H1 (cell line): ENCODE results near the gene COPZ1. TPM values are rescaled to one million over a fixed set of nuclear protein-coding genes. Genes with fewer than 3 reads are reported as not detected.

Experiments
- BACH1 ChIP-seq: IDR thresholded peaks from 2 replicates; pipeline ENCODE4 v1.6.1; 2012; ENCODE audit warnings: low read length, improper control_type of control experiment
- CREB1 ChIP-seq: IDR thresholded peaks from 2 replicates; pipeline ENCODE4 v1.6.1; 2012; ENCODE audit warnings: inconsistent platforms
- HDAC6 ChIP-seq: IDR thresholded peaks from one replicate; pipeline ENCODE4 v1.7.1; 2012; ENCODE audit warnings: low read depth, mild to moderate bottlenecking, inconsistent platforms, low read length, moderate library complexity
- NRF1 ChIP-seq: IDR thresholded peaks from 2 replicates; pipeline ENCODE4 v1.6.1; 2011; ENCODE audit warnings: mild to moderate bottlenecking, low read depth, low read length, improper control_type of control experiment
- SIRT6 ChIP-seq: IDR thresholded peaks from one replicate; pipeline ENCODE4 v1.7.1; 2012; ENCODE audit warnings: low read length, inconsistent platforms
- SP1 ChIP-seq: IDR thresholded peaks from 2 replicates; pipeline ENCODE4 v1.6.1; 2011; ENCODE audit warnings: low read depth, low read length
- SP4 ChIP-seq: IDR thresholded peaks from 2 replicates; pipeline ENCODE4 v1.6.1; 2012; ENCODE audit warnings: low read length, inconsistent platforms
- SUZ12 ChIP-seq: fragments of 200-600 bp; sonication (generic); IDR thresholded peaks from 2 replicates; pipeline ENCODE4 v1.6.1; 2012; ENCODE audit warnings: mild to moderate bottlenecking, inconsistent platforms, low read length, moderate library complexity, mixed read lengths
- TBP ChIP-seq: IDR thresholded peaks from 2 replicates; pipeline ENCODE4 v1.6.1; 2011; ENCODE audit warnings: low read depth, low read length, improper control_type of control experiment
- TEAD4 ChIP-seq: IDR thresholded peaks from 2 replicates; pipeline ENCODE4 v1.6.1; 2012; ENCODE audit warnings: low read depth, low read length, inconsistent platforms, mixed read lengths
- polyA plus RNA-seq, 7 experiments: library from polyadenylated mRNA; depleted of rRNA in 3 of 7; stranded (reverse) in 5 of 7; unstranded in 2 of 7; fragments of >200 nt in 5 of 7; fragments of 200-250 nt in 2 of 7; gene quantifications; 1 replicate in 5 of 7; 2 replicates in 1 of 7; 4 replicates in 1 of 7; pipeline versions ENCODE4 v1.2.1 to v1.2.3, GENCODE V29; 2011 to 2013; ENCODE audit warnings: missing spikeins in 2 of 7, mixed read lengths in 2 of 7
- total RNA-seq: library from RNA; stranded (reverse); fragmentation: NEBNext Ultra II Directional; extraction: Animal tissue kit (Norgen Biotek cat#: 25700); gene quantifications from 2 replicates; pipeline ENCODE4 v1.2.1, GENCODE V29; 2021
- TF ChIP-seq, protein P1 (sequence below): fragments of 300-600 bp; sonication (generic); IDR thresholded peaks from 2 replicates; pipeline ENCODE4 v1.7.1; 2012; ENCODE audit warnings: low read length, moderate library complexity, mild to moderate bottlenecking, inconsistent platforms; ENCODE audit not compliant: insufficient replicate concordance
- TF ChIP-seq, protein P2 (sequence below): IDR thresholded peaks from 2 replicates; pipeline ENCODE4 v1.6.1; 2012; ENCODE audit warnings: inconsistent platforms

Gene COPZ1
- total and polyA plus RNA-seq, 2 of the 8 experiments (the other 6 are each of a cell fraction or from before 2014, with no cell fraction given) = 103 to 133 TPM

DNA sequence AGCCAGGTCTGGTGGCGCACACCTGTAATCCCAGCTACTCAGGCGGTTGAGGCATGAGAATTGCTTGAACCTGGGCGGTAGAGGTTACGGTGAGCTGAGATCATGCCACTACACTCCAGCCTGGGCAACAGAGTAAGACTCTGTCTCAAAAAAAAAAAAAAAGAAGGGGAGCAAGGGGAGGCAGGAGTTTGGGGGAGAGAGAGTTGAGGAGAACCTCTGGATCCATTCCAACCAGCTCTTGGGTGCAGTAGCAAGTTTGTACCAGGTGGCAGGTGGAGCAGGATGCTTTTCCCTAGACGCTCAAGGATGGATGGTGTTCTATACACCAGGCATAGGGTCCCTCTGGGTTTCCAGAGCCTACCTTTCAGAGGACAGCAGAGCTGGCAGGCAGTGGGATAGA lies 26.0 kb upstream of the COPZ1 start (continued):
- TF ChIP-seq, protein P1, sequence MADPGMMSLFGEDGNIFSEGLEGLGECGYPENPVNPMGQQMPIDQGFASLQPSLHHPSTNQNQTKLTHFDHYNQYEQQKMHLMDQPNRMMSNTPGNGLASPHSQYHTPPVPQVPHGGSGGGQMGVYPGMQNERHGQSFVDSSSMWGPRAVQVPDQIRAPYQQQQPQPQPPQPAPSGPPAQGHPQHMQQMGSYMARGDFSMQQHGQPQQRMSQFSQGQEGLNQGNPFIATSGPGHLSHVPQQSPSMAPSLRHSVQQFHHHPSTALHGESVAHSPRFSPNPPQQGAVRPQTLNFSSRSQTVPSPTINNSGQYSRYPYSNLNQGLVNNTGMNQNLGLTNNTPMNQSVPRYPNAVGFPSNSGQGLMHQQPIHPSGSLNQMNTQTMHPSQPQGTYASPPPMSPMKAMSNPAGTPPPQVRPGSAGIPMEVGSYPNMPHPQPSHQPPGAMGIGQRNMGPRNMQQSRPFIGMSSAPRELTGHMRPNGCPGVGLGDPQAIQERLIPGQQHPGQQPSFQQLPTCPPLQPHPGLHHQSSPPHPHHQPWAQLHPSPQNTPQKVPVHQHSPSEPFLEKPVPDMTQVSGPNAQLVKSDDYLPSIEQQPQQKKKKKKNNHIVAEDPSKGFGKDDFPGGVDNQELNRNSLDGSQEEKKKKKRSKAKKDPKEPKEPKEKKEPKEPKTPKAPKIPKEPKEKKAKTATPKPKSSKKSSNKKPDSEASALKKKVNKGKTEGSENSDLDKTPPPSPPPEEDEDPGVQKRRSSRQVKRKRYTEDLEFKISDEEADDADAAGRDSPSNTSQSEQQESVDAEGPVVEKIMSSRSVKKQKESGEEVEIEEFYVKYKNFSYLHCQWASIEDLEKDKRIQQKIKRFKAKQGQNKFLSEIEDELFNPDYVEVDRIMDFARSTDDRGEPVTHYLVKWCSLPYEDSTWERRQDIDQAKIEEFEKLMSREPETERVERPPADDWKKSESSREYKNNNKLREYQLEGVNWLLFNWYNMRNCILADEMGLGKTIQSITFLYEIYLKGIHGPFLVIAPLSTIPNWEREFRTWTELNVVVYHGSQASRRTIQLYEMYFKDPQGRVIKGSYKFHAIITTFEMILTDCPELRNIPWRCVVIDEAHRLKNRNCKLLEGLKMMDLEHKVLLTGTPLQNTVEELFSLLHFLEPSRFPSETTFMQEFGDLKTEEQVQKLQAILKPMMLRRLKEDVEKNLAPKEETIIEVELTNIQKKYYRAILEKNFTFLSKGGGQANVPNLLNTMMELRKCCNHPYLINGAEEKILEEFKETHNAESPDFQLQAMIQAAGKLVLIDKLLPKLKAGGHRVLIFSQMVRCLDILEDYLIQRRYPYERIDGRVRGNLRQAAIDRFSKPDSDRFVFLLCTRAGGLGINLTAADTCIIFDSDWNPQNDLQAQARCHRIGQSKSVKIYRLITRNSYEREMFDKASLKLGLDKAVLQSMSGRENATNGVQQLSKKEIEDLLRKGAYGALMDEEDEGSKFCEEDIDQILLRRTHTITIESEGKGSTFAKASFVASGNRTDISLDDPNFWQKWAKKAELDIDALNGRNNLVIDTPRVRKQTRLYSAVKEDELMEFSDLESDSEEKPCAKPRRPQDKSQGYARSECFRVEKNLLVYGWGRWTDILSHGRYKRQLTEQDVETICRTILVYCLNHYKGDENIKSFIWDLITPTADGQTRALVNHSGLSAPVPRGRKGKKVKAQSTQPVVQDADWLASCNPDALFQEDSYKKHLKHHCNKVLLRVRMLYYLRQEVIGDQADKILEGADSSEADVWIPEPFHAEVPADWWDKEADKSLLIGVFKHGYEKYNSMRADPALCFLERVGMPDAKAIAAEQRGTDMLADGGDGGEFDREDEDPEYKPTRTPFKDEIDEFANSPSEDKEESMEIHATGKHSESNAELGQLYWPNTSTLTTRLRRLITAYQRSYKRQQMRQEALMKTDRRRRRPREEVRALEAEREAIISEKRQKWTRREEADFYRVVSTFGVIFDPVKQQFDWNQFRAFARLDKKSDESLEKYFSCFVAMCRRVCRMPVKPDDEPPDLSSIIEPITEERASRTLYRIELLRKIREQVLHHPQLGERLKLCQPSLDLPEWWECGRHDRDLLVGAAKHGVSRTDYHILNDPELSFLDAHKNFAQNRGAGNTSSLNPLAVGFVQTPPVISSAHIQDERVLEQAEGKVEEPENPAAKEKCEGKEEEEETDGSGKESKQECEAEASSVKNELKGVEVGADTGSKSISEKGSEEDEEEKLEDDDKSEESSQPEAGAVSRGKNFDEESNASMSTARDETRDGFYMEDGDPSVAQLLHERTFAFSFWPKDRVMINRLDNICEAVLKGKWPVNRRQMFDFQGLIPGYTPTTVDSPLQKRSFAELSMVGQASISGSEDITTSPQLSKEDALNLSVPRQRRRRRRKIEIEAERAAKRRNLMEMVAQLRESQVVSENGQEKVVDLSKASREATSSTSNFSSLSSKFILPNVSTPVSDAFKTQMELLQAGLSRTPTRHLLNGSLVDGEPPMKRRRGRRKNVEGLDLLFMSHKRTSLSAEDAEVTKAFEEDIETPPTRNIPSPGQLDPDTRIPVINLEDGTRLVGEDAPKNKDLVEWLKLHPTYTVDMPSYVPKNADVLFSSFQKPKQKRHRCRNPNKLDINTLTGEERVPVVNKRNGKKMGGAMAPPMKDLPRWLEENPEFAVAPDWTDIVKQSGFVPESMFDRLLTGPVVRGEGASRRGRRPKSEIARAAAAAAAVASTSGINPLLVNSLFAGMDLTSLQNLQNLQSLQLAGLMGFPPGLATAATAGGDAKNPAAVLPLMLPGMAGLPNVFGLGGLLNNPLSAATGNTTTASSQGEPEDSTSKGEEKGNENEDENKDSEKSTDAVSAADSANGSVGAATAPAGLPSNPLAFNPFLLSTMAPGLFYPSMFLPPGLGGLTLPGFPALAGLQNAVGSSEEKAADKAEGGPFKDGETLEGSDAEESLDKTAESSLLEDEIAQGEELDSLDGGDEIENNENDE = no peak
- TF ChIP-seq TEAD4 (no peak), TBP (no peak), CREB1 (no peak), SUZ12 (no peak), NRF1 (no peak), SIRT6 (no peak), BACH1 (no peak), SP1 (no peak), HDAC6 (no peak), SP4 (no peak)
- TF ChIP-seq, protein P2, sequence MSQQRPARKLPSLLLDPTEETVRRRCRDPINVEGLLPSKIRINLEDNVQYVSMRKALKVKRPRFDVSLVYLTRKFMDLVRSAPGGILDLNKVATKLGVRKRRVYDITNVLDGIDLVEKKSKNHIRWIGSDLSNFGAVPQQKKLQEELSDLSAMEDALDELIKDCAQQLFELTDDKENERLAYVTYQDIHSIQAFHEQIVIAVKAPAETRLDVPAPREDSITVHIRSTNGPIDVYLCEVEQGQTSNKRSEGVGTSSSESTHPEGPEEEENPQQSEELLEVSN = no peak
